Measurements from ENCODE around the gene PITRM1. TPM values are rescaled to one million over a fixed set of nuclear protein-coding genes. Genes with fewer than 3 reads are reported as not detected.

Gene PITRM1
- polyA plus RNA-seq, 3 donors, result 70.1 to 75.4 (median 74.5) TPM

- no peak for DNase-seq
These were observed 67.4 kb downstream of the PITRM1 start for GRCh38 chr10:3105166-3105565.

- no peak for DNase-seq
These were observed 68.2 kb downstream of the PITRM1 start for GRCh38 chr10:3104251-3104918.

GRCh38 chr10:3103646-3104045 is 68.9 kb downstream of the PITRM1 start:
- DNase-seq, result no peak

- DNase-seq, result no peak
These were observed 69.7 kb downstream of the PITRM1 start for GRCh38 chr10:3102720-3103427.

- no peak for DNase-seq
These were observed 71.5 kb downstream of the PITRM1 start for GRCh38 chr10:3100856-3101640.

GRCh38 chr10:3100093-3100792 is 72.3 kb downstream of the PITRM1 start:
- DNase-seq, result no peak

GRCh38 chr10:3099291-3100092 is 73.1 kb downstream of the PITRM1 start:
- DNase-seq, result no peak

GRCh38 chr10:3098689-3099088 is 73.9 kb downstream of the PITRM1 start:
- no peak for DNase-seq

GRCh38 chr10:3097160-3097559 is 75.4 kb downstream of the PITRM1 start:
- DNase-seq, result no peak

- DNase-seq, result no peak
These were observed 76.4 kb downstream of the PITRM1 start for GRCh38 chr10:3096149-3096548.

- no peak for DNase-seq
These were observed 77.0 kb downstream of the PITRM1 start for GRCh38 chr10:3095373-3096139.

GRCh38 chr10:3094609-3095036 is 78.0 kb downstream of the PITRM1 start:
- no peak for DNase-seq

GRCh38 chr10:3093996-3094395 is 78.6 kb downstream of the PITRM1 start:
- DNase-seq, result no peak

- no peak for DNase-seq
These were observed 80.7 kb downstream of the PITRM1 start for GRCh38 chr10:3091921-3092320.

GRCh38 chr10:3090914-3091787 is 81.4 kb downstream of the PITRM1 start:
- DNase-seq, result no peak

- DNase-seq, result no peak
These were observed 82.2 kb downstream of the PITRM1 start for GRCh38 chr10:3090388-3090787.

Data from renal pelvis (tissue), 4 donors.